ENCODE measurements around the gene GPATCH2L.

DNA sequence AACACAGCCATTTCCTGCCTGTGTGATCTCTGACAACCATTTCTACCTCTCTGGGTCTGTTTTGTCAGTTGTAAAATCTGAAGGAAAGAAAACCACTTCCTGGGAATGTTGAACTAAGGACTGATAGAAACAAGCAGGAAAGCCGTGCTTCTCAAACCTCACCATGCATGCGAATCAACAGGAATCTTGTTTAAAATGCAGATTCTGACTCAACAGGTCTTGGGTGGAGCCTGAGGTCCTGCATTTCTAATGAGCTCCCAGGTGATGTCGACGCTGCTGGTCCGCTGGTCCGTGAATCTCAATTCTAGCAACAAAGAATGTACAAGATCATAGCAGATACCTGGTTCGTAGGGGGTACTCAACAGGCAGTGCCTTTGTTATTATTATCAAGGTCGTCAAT is 38.0 kb upstream of the GPATCH2L start:
- TF ChIP-seq, protein P1, sequence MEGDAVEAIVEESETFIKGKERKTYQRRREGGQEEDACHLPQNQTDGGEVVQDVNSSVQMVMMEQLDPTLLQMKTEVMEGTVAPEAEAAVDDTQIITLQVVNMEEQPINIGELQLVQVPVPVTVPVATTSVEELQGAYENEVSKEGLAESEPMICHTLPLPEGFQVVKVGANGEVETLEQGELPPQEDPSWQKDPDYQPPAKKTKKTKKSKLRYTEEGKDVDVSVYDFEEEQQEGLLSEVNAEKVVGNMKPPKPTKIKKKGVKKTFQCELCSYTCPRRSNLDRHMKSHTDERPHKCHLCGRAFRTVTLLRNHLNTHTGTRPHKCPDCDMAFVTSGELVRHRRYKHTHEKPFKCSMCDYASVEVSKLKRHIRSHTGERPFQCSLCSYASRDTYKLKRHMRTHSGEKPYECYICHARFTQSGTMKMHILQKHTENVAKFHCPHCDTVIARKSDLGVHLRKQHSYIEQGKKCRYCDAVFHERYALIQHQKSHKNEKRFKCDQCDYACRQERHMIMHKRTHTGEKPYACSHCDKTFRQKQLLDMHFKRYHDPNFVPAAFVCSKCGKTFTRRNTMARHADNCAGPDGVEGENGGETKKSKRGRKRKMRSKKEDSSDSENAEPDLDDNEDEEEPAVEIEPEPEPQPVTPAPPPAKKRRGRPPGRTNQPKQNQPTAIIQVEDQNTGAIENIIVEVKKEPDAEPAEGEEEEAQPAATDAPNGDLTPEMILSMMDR (IDR thresholded peaks at IDR 0.05; ENCODE audit: low read depth, low read length) = no peak
- no peak for TF ChIP-seq EZH2phosphoT487 (IDR thresholded peaks at IDR 0.05; ENCODE audit: low read depth)
